ENCODE data around the gene CACNA1S.

CACNA1S gene

DNA sequence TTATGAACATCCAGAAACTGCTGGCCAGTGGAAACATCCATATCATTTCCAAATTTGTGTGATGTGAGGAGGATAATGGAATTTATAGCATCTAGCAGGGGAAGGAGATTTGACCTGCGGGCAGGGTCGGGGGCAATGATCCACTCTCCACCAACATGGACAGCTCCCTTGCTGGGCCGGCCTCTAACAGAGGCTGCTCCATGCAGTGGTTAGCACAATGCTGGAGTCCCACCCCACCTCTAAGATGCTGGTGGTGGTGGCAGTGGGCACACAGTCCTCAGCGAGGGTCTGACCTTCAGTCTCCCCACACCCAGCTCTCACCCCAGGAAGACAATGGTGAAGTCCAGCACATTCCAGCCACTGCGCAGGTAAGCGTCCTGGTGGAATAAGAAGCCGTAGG is 18.7 kb downstream of the CACNA1S start:
- no peak for DNase-seq (ENCODE audit: low spot score)

DNA sequence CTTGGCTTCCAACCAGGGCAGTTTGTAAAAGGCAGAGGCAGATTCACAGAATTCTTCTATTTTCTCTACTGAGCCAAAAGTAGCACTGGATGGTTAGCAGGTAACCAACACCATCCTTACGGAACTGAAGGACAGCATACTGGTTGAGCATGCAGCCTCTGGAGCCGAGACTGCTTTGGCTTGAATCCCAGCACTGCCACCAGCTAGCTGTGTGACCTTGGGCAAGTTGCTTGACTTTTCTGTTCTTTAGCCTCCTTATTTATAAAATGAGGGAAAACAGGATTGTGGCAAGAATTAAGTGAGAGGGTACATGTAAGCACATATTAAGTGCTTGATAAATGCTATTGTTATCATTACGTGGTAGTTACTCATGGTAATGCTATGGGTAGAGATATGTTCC is 19.5 kb downstream of the CACNA1S start:
- DNase-seq (ENCODE audit: low spot score): no peak

DNA sequence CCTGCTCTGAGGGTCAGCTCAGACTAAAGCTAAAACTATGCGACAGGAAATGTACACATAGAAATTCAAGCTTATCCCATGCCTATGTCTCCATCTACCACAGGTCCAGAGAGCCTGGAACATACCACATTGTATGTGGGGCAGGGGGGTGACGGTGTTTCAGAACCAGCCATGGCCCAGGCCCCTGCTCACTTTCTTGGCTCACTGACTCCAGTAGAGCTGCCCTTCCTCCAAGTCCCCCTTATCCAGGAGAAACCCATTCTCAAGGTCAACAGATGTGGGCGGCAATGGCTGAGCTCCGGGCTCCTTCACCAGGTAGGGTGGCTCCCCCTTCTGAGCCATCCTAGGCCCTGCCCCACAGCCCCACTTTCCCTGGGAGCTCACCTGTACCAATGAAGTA is 21.0 kb downstream of the CACNA1S start:
- no peak for DNase-seq (ENCODE audit: low spot score)

DNA sequence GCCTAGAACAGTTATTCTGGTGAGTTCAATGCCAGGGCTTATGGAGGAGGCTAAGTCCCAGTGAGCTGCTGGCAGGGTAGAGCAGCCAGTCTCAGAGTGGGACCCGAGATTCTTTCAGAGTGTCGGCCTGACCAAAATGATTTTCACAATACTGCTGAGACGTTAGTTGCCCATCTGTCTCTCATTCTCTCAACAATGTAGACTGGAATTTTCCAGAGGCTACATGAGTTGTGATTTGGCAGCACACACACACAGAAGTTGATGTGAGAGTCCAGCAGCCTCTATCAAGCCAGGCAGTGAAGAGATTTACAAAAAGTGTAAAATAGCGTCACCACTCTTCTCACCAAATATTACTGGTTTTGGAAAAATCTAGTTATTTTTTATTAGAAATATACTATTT is 21.7 kb downstream of the CACNA1S start:
- no peak for DNase-seq (ENCODE audit: low spot score)

DNA sequence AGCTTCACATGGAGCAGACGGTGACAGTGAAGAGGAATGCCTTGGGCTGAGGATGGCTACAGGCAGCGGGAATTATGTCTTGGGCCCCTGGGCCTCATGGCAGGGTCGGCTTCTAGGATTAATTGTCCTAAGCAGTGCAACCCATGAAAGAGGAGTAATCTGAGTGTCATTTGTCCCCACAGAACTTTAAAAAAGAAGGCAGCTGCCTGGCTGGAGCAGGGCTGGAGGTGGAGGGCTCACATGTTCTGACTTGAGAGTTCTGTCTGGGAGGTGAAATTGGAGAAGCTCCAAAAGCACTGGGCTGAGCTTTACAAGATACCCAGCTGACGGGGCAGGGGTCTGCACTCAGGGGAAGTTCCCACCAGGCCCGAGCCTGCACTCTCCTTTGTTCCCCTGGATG is 22.6 kb downstream of the CACNA1S start:
- DNase-seq (ENCODE audit: low spot score): no peak

DNA sequence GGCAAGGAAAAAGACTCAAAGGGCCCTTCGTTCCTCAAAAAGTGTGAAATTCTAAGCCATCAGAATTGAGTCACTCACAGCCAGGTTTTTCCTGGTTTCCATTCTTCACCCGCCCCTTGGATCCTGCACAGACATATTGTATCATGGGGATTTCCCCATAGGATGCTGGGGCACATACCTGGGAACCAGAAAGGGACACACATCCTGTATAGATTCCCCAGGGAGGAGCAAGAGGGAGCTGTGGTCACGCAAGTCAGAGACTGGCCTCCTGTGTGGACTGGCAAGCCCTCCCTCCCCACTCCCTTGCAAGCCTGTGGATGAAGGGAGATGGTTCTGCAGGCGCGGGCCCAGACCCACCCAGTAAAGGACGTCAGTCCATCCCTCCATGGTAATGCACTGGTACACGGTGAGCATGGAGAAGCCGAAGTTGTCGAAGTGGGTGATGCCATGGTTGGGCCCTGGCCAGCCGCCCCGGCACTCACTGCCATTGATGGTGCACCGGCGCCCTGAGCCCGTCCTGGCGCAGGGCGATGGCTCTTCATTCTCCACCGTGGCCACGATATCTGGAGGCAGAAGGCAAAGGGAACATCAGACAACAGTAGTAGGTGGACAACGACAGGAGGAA is 23.2 kb downstream of the CACNA1S start:
- no peak for DNase-seq (ENCODE audit: low spot score)

DNA sequence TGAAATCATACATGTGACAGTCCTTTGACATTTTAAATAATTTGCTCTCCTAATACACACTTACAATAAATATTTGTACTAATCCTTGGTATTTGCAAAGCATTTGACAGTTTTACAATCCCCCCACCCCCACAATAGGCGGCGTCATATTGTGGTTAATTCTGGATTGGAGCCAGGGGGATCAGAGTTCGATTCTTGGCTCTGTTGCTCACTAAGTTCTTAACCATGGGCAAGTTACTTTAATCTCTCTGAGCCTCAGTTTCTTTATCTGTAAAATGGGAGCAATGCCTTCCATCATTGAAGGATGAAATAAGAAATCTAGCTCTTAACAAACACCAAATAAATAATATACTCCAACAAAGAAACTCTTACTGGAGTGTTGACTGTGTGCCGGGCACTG is 23.8 kb downstream of the CACNA1S start:
- DNase-seq (ENCODE audit: low spot score): no peak

DNA sequence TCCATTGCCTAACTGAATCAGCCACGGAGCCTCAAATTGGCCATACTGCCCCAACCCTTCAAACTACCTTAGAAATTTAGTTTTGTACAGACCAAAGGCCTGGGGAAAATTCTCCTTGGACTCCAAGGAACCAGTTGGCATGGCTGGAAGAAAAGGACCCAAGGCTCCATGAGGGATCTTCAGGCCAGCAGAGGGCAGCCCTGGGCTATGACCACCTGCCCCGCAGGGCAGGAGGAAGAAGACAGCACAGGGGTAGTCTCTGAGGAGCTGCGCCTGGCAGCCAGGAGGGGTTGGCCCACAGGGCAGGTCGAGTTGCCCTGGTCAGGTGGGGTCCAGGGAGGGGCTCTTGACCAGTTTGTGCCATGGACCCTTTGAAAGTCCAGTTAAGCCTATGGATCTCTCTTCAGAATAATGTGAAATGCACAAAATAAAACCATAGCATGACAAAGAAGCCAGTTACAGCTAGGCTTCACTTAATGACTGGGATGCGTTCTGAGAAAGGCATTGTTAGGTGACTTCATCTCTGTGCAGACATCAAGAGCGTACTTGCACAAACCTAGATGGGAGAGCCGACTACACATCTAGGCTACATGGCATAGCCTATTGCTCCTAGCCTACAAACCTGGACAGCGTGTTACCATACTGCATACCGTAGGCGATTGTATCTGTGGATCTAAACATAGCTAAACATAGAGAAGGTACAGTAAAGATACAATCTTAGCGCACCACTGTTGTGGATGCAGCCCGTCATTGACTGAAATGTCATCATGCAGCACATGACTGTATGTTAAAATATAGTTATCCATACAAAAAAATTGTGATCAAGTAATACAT is 26.1 kb downstream of the CACNA1S start:
- DNase-seq (ENCODE audit: low spot score): peak; percentile 29

DNA sequence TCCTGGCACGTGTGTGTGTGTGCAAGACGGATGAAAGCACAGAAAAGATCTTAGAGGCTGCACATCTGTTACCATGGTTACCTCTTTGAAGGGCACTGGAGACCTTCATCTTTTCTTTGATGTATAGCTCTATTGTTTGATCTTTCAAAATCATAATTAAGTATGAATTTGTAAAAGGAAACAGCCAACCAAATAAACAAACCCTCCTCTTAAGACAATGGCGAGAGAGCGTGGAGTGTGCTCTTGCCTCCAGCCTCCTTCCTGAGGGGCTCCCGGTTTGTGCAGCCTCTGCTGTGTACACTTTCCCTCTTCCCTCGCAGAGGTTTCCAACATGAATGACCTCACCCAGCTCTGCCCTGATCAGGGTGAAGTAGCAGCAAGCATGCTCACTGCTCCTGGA is 27.9 kb downstream of the CACNA1S start:
- no peak for DNase-seq (ENCODE audit: low spot score)

DNA sequence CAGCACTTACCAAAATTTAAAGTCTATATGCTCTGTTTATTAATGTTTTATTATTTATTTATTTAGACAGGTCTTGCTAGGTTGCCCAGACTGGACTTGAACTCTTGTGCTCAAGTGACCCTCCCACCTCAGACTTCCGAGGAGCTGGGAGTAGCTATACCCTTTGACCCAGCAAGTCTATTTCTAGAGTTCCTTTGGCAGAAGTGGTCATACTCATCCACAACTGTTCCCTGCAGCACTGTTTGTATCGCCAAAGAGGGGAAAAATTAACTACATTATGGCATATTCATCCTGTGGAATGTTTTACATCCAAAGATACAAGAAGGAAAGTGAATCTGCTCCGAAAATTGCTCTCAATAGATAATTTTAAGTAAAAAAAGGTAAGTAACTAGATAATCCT is 28.5 kb downstream of the CACNA1S start:
- DNase-seq (ENCODE audit: low spot score): no peak

DNA sequence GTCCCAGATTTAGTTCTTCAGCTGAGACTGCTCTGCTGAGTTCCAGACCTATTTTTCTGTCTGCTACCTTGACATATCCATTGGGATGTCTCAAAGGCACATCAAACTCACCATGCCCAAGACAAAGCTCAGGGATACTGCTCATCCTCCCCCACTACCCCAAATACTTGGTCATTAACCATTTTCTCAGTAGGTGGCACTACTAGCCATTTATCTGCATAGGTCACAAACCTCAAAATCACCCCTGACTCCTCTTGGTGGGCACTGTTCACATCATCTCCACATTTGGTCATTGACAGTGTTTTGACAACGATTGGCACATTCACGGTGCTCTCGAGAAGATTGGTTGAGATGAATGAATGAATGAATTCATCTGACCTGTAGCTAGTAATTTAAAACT is 32.1 kb downstream of the CACNA1S start:
- no peak for DNase-seq (ENCODE audit: low spot score)

DNA sequence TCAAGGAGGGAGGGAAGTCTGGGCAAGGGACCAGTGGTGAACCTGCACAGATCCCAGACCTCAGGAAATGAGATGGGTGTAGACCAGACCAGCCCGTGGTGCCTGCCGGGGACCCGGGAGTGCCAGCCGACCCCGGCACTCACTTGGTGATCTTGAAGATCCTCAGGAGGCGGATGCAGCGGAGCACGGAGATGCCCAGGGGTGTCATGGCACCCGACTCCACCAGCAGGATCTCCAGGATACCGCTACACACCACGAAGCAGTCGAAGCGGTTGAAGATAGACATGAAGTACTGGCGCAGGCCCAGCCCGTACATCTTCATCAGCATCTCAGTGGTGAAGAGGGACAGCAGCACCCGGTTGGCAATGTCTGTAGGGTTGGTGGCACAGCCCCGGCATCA is 34.5 kb downstream of the CACNA1S start:
- no peak for DNase-seq (ENCODE audit: low spot score)

DNA sequence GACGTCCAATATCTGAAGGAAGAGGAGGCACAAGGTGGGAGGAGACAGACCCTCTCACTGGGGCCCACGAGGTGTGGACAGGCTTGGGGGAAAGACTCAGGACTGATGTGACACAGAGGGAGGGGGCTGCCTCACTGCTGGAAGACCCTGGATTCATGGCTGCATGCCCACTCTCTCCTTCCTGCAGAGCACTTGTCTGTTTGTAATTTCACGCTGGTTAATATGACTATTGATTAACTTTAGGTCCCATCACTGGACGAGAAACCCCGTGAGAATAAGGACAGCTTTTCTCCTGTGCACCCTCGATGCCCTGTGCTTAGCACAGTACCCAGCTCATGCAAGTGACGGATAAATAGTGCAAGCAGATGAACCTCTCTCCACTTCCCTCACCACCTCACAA is 35.1 kb downstream of the CACNA1S start:
- DNase-seq (ENCODE audit: low spot score): no peak

DNA sequence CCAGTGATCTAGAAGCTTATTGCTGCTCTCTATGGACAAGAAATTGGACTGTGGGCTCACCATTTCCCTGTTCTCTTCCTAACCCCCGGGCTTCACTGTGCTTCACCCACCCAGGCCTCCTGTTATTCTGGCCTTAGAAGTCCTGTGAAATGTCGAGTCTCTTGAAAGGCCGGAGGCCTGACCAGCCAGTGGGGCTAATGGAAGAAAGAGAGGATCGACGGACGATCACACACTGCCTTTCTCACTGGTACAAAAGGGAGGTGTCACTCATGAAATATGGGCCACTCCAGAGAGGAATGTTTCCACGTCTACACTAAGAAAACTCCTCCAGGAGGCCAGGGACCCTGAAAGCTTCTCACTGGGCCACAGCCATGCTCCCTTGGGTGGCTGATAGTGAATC is 36.1 kb downstream of the CACNA1S start:
- DNase-seq (ENCODE audit: low spot score): no peak

DNA sequence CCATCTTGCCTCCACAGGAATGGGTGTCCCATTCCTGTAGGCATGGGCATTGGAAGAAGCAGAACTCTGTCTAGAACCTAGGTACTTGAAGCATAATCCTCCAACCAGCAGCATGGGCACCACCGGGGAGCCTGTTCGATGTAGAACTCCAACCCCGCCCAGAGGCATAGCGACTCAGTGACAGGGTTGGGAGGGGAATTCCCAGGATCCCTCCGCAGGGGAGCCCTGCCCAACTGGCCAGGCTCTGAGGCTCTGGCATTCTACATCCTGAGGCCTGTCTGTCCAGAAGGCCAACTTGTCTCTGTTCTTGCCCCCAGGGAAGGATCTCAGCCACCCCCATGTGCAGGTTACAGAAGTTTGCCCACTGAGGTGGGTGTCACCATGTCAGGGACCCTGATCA is 38.2 kb downstream of the CACNA1S start:
- DNase-seq (ENCODE audit: low spot score): no peak

DNA sequence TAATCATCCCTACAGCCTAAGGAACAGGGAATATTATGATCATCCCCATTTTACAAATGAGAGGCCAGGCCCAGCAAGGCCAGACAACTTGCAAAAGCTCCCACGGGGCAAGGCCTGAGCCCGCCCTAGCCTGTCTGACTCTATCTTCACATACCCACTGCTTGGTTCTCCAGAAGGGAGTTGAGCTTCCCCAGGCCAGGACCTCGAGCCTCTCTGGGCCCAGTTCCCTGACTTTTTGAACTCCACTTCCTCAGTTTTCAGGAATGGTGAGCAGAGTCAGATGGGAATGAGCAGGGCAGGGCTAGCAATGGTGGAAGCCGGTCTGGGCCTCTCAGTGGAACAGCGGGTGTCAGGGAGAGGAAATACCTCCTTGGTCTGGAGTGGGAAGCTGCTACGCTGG is 39.3 kb downstream of the CACNA1S start:
- no peak for DNase-seq (ENCODE audit: low spot score)

DNA sequence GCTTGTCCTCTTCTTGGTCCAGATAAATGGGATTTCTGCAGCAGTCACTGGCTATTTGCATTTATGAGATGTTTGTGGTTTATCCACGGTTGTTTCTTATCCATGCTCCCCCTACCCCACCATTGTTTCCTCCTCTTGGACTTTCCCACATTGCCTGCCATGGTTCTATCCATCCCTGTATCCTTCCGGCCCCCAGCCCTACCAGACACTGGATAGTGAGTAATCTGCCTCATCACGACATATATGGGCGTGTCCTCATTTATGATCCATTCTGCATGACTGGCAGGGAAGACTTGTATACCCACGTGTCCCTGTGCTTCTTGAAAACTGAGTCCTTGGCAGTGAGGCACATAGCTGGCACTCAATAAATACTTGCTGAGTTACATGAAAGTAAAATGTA is 40.1 kb downstream of the CACNA1S start:
- no peak for DNase-seq (ENCODE audit: low spot score)

DNA sequence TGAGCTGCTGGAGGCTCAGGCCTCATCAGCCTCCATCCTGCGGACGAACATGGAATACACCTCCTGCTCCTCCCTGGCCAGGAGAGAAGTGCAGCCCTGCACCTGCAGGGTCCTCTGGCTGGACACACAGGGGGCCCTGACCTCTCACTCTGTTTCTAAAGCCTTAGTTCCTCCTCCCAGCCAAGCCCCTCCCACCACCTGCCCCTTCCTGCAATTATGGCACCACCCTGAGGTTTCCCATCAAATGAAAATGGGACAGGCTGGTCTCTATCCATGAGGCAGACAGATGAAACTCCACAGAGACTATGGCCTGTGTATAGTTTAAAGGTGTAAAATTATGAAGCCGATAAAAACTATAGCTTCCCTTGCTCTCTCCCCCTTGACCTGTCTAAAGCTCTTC is 42.6 kb downstream of the CACNA1S start:
- no peak for DNase-seq (ENCODE audit: low spot score)

DNA sequence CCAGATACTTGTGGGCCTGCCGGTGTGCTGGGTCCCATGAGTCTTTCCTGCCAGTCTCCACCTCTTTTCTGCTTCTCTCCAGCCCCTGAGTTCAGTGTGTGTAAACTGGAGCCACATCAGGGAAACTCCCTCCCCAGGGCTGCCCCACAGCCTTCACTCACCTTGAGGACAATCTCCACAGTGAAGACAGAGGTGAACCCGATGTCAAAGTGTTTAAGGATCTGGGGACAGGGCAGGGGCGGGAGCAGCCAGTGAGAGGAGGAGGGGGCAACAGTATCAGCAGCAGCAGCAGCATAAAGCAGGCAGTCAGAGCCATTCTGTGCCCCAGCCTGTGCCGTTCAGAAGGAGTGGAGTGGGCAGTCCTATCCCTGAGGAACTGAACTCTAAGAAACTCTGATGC is 43.2 kb downstream of the CACNA1S start:
- no peak for DNase-seq (ENCODE audit: low spot score)

DNA sequence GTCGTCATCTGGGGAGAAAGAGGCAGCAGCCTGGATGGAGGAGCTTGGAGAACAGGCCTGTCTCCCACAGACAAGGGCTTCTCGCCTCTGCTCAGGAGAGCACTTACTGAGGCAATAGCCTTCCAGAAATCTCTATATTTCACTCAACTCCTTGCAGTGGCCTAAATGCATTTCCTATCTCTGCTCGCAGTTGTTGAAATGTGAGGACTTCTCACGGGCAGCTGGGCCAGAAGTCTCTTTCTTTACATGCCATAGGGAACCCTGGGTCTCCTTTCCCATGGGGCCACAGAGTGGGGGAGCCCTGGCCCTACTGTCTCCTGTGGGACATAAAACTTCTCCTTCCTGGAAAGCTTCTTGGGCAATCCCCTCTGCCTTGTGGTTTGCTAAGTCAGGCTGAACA is 45.2 kb downstream of the CACNA1S start:
- DNase-seq (ENCODE audit: low spot score): no peak

DNA sequence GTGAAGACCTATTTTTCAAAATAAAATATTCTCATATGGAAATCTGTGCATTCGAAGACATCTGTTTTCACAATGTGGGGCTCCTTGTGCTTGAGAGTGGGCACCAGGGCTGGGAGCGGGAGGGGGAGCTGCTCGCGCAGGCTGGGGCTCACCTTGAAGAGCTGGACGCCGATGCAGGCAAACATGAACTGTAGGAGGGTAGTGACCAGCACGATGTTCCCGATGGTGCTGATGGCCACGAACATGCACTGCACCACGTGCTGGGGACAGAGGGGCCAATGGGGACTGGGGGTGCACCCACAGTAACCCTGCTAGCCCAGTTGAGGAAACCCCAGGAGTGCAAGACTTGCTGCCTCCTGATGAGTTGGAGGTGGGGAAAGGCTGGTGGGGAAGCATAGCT is 46.5 kb downstream of the CACNA1S start:
- DNase-seq (ENCODE audit: low spot score): no peak

DNA sequence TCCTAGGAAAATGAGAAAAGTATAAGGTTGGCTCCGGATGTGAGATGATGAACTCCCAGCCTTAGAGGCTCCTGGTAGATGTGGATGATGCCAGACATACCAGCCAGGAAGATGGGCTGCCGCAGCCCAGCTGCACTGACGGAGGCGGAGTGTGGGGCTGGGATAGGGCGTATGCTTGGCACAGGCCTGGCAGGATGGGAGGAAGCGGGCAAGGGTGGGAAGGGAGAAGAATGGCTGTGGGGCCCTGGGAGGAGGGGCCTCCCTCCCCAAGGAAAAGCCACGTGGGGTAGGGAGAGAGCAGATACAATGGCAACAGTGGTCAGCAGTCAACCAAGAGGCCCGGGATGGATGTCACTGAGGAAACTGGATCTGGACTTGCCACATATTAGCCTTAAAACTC is 47.4 kb downstream of the CACNA1S start:
- DNase-seq (ENCODE audit: low spot score): no peak

DNA sequence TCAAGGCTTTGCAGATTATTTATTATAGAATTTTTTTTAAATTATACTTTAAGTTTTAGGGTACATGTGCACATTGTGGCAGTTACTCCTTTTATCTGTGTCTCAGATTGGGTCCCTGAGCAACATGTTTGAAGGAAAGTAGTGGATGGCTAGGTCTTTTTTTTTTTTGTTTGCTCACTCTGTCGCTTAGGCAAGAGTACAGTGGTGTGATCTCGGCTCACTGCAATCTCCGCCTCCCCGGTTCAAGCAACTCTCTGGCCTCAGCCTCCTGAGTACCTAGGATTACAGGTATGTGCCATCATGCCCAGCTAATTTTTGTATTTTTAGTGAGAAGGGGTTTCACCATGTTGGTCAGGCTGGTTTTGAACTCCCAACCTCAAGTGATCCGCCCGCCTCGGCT is 49.1 kb downstream of the CACNA1S start:
- no peak for DNase-seq (ENCODE audit: low spot score)

DNA sequence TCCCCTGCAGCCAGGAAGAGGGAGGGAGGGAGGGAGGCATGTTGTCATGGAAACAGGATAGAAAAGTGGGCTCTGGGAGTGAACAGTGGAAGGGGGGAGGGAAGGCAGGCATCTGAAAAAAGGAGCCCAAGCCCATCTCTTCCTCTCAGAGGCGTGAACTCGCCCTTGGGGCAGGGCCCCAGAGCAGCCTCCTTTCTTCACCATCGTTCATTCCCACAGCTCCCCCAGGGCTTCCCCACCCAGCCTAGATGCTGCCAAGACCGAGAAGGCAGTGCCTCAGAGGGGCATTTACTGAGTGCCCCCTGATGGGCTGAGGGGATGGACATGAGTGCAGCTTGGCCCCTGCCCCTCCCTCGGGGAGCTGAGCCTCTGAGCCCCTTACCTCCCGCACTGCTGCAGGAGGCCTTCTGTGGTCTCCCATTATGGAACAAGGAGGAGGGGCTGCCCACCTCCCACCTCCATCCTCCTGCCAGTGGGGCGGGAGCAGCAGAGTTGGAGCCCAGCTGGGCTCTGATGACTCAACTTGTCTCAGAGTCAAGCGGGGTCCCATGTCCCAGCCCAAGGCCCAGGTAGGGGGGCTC is 49.6 kb downstream of the CACNA1S start:
- no peak for DNase-seq (ENCODE audit: low spot score)

All from hematopoietic multipotent progenitor cell treated with erythropoietin and hydrocortisone succinate and interleukin-3 and kit ligand, for 15 days (in vitro differentiated cells).